ENCODE measurements around the gene DMTF1. TPM values are rescaled to one million over a fixed set of nuclear protein-coding genes. Genes with fewer than 3 reads are reported as not detected.

DMTF1 gene
- total RNA-seq, 4 donors from 2014 or later = 64.4 to 121 (median 78.4) TPM

DNA sequence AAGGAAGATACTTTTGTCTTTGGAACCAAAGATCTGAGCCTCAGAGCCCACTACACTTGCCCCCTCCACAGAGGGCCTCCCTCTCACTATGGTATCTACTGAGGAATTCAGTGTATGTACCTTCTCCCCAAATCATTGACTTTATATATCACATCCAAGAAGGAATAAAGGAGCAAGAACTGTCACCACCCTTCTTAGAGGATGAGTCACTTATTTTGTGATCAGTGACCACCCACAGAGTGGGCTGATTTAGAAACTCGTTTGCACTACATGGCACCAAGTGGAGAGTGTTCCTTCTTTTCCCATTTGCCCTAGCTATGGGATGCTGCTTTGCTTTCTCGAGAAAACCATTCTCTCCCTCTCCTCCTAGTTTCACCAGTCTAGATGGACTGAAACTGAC, 61.6 kb downstream of the DMTF1 start:
- TF ChIP-seq, protein P1, sequence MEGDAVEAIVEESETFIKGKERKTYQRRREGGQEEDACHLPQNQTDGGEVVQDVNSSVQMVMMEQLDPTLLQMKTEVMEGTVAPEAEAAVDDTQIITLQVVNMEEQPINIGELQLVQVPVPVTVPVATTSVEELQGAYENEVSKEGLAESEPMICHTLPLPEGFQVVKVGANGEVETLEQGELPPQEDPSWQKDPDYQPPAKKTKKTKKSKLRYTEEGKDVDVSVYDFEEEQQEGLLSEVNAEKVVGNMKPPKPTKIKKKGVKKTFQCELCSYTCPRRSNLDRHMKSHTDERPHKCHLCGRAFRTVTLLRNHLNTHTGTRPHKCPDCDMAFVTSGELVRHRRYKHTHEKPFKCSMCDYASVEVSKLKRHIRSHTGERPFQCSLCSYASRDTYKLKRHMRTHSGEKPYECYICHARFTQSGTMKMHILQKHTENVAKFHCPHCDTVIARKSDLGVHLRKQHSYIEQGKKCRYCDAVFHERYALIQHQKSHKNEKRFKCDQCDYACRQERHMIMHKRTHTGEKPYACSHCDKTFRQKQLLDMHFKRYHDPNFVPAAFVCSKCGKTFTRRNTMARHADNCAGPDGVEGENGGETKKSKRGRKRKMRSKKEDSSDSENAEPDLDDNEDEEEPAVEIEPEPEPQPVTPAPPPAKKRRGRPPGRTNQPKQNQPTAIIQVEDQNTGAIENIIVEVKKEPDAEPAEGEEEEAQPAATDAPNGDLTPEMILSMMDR (IDR thresholded peaks at IDR 0.05) = no peak
- no peak for DNase-seq (ENCODE audit: low spot score)

DNA sequence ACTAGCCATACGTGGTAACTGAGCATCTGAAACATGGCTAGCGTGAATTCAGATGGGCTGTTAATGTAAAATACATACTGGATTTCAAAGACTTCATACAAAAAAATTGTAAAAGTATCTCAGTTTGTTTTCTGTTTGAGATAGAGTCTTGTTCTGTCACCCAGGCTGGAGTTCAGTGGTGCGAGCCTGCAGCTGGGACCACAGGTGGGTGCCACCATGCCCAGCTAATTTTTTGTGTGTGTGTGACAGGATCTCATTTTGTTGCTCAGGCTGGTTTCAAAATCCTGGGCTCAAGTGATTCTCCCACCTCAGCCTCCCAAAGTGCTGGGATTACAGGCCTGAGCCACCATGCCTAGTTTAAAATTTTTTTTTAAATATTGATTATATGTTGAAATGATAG, 62.8 kb downstream of the DMTF1 start:
- TF ChIP-seq, protein P1 (IDR thresholded peaks at IDR 0.05) = no peak
- DNase-seq (ENCODE audit: low spot score) = no peak
- no peak for ATAC-seq (ENCODE audit: low FRiP score)

More for the DNA sequence above, 61.6 kb downstream of the DMTF1 start:
- ATAC-seq (ENCODE audit: low FRiP score) = no peak

DNA sequence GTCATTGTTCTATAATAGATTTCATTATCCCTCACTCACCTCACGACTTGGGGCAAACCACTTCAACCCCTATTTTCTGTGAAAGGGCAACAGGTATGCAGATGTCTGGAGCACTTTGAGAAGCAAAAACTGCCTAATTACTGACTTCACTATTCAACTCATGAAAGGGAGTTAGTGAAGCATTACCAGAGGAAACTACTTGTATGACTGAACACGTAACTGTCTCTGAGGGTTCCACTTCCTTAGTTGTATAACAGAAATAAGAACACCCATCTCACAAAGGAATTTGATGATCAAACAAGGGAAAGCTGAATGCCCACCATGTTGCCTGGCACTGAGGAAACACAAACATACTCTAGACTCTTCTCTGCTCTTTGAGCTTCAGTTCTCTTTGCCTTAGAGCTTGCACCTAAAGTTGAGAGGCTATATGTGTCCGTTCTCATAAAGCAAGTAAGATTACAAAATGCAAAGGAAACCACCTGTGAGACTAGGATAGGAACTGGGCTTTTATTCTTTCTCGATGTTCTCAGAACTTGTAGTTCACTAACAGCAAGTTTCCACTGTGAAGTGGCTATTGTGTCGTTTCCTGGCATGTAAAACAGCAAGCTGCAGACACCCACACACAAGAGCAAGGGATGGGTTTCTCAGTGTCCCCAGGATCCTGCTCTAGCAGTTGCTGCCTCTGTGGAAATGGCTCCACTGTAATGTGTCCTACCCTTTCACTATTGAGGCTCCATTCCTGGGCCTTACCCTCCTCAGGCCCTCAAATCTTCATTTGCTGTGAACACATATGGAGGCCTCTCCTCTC, 64.7 kb downstream of the DMTF1 start:
- no peak for ATAC-seq (ENCODE audit: low FRiP score)

DNA sequence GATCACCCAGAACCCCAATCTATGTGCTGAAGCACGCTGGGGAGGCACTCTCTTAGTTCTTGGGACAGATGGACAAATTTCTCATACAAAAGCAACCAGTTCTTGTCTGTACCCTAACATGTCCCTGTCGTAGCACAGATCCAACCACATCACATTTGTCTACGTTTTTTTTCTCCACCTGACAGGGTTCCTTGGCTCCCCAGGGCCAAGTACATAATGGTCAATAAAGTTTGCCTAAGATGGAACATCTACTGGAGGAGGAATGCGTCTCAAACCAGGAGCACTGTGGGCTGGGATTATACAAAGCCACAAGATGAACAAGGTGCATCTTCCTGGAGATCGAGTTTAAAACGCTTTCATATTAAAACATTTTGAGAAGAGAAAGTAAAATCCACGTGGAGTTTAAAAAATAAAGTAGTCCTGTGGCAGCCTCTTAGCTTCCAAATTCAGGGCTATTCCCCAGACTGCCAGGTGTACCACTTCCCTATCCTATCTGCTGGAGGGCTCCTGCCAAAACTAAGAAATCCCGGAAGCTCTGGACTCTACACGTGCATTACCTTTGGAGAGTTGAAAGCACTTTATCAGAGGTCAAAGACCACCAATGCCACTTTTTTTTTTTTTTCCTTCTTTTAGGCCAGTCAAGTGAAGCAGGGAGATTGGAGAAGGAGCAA, 65.9 kb downstream of the DMTF1 start:
- TF ChIP-seq, protein P1 (IDR thresholded peaks at IDR 0.05) = no peak
- ATAC-seq (ENCODE audit: low FRiP score) (no peak), DNase-seq (ENCODE audit: low spot score) (no peak)

More for the DNA sequence above, 64.7 kb downstream of the DMTF1 start:
- no peak for DNase-seq (ENCODE audit: low spot score)
- TF ChIP-seq, protein P1 (IDR thresholded peaks at IDR 0.05) = no peak

DNA sequence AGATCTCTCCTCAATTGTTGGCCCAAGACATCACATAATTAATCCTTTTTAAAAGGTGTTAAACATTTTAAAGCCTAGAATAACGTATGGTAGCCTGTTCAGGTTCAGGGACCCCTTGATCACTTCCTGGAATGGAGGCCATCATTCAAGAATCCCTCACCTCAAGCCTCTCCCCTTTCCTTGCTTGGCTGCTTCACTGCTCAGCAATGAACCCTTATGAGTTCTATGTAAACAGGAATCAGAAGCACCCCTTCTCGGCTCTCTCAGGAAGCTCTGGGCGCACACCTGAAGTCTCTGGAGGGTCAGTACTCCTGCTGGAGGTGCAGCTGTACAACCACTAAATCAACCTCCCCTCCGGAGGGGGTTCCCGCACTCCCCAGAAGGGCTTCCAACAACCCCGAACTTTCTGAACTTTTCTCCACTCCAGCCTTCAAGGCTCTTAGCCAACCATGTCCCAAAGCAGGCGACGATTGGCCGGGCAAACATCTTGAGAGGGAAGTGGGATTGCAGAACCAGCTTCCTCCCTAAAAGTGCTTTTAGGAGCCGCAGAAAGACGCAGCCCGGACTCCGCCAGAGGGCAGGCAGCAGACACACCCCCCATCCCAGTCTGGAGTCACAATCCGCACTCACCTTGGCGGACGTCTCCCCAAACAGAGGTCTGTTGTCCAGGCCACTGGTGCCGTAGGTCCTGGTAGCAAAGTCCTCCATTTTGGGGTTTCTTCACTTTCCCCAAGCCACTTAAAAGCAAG, 66.7 kb downstream of the DMTF1 start:
- ATAC-seq (ENCODE audit: low FRiP score) (peak; percentile 43), DNase-seq (ENCODE audit: low spot score) (peak; percentile 39)
- TF ChIP-seq, protein P1 (IDR thresholded peaks at IDR 0.05) = no peak

DNA sequence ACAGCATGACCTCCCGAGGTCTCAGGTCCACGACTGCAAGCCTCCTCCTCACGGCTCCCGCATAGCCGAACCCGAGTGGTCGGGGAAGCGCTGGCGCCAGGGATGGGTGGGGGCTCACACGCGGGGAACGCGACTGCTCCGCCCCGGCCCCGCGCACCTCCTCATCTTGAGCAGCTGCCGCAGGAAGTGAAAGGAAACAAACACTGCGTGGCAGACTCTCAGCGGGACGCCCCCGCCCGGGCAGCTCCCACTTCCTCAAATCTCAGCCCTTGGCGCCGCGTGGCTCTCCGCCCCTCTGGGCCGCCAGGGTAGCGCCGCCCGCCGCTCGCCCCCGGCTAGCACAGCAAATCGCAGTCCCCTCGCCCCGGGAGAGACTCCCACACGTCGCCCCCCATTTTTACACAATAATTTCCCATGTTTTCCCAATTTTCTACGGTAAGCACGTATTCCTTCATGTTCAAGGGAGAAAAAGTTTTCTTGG, 67.3 kb downstream of the DMTF1 start, which contains the start of gene TMEM243:
Gene TMEM243 (minus strand): TSS at position 188 of the 481 bp plus-strand sequence. CDS start 229 bp downstream, outside the sequence.
- TF ChIP-seq, protein P1 (IDR thresholded peaks at IDR 0.05) = no peak
- DNase-seq (ENCODE audit: low spot score) = peak; percentile 55
- peak; percentile 86 for ATAC-seq (ENCODE audit: low FRiP score)
